ENCODE results near the gene LIMA1. TPM values are rescaled to one million over a fixed set of nuclear protein-coding genes. Genes with fewer than 3 reads are reported as not detected.

LIMA1 gene
- polyA plus RNA-seq, 1 donor: 191 TPM

- H3K4me3 ChIP-seq (ENCODE audit: low read length): no peak overlapping the region
- peaks cover 43% of the 10 kb centered on the region for H3K36me3 ChIP-seq (ENCODE audit: control insufficient read depth, insufficient read depth, low read length)
- 50% methylated on average over 1 of the region's 1 CpG for WGBS (ENCODE audit: insufficient coverage, low lambda C conversion rate)
- H3K4me1 ChIP-seq (ENCODE audit: control insufficient read depth, insufficient read depth, low read length): peaks cover 47% of the 10 kb centered on the region
- no peak for DNase-seq
- no peaks in the 10 kb centered on the region for H3K9me3 ChIP-seq (ENCODE audit: control insufficient read depth, low read depth, low read length)
- H3K27me3 ChIP-seq (ENCODE audit: control insufficient read depth, insufficient read depth, low read length): no peaks in the 10 kb centered on the region
- H3K27ac ChIP-seq (ENCODE audit: low read length): peak overlapping the region; percentile 85
Observed at GRCh38 chr12:50240792-50241114, 42.6 kb downstream of the LIMA1 start.

DNA sequence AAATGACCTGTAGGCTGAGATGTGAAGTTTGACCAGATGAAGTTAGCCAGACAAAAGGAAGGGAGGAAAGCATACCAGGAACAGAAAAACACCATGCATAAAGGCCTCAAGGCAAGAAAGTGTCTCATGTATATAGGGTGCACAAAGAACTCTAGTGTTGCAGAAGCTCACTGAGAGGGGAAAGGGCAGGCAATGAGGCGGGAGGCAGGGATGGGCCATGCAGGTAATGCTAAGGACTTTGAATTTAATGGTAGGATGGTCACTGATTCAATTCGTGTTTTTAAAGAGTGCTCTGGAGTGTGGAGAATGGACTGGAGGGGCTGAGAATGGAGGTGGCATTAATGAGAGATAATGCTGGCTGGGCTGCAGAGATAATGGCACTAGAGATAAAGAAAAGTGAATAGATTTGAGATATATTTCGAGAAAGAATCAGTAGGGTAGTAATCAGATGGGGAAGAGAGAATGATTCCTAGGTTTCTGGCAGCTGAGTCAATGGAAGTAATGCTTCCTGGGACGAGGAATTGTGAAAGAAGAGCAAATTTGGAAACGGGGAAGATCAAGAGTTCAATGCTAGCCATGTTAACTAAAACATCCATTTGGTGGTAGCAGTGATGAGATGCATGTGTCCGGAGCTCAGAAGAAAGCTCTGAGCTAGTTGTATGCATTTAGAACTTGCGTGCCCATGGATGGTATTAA lies 43.1 kb downstream of the LIMA1 start:
- Histone ChIP-seq H3K4me1 (ENCODE audit: control insufficient read depth, insufficient read depth, low read length) (peaks cover 47% of the 10 kb centered on the region), H3K27me3 (ENCODE audit: control insufficient read depth, insufficient read depth, low read length) (no peaks in the 10 kb centered on the region), H3K36me3 (ENCODE audit: control insufficient read depth, insufficient read depth, low read length) (peaks cover 40% of the 10 kb centered on the region), H3K4me3 (ENCODE audit: low read length) (no peak overlapping the region), H3K27ac (ENCODE audit: low read length) (peak overlapping the region; percentile 85), H3K9me3 (ENCODE audit: control insufficient read depth, low read depth, low read length) (no peaks in the 10 kb centered on the region)
- no peak for DNase-seq
- WGBS (ENCODE audit: insufficient coverage, low lambda C conversion rate): 25% methylated on average over 1 of the region's 7 CpGs

GRCh38 chr12:50239355-50239891 lies 43.9 kb downstream of the LIMA1 start:
- H3K4me1 ChIP-seq (ENCODE audit: control insufficient read depth, insufficient read depth, low read length): peaks cover 41% of the 10 kb centered on the region
- H3K27me3 ChIP-seq (ENCODE audit: control insufficient read depth, insufficient read depth, low read length): no peaks in the 10 kb centered on the region
- WGBS (ENCODE audit: insufficient coverage, low lambda C conversion rate): no CpG with 5 or more reads among the region's 10 CpGs
- DNase-seq: no peak
- peaks cover 40% of the 10 kb centered on the region for H3K36me3 ChIP-seq (ENCODE audit: control insufficient read depth, insufficient read depth, low read length)
- peak overlapping the region; percentile 85 for H3K27ac ChIP-seq (ENCODE audit: low read length)
- no peaks in the 10 kb centered on the region for H3K9me3 ChIP-seq (ENCODE audit: control insufficient read depth, low read depth, low read length)
- H3K4me3 ChIP-seq (ENCODE audit: low read length): no peak overlapping the region

GRCh38 chr12:50234347-50234746 lies 49.0 kb downstream of the LIMA1 start:
- WGBS (ENCODE audit: insufficient coverage, low lambda C conversion rate): no CpG with 5 or more reads among the region's 3 CpGs
- H3K27ac ChIP-seq (ENCODE audit: low read length): no peak overlapping the region
- DNase-seq: peak in 1 of 2 donors; percentile 50

DNA sequence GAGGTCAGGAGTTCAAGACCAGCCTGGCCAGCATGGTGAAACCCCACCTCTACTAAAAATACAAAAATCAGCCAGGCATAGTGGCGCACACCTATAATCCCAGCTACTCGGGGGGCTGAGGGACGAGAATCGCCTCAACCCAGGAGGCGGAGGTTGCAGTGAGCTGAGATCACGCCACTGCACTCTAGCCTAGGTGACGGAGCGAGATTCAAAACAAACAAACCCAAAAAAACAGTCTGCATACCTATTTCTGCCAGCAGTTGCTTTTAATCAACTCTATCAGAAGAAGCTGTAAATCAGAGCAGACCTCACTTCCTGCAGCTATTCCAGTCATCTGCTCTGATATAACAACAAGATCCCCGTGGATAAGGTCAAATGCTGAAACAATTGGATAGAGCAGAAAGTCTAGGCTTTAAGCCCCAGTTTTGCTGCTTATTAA lies 50.5 kb downstream of the LIMA1 start:
- Histone ChIP-seq H3K27me3 (ENCODE audit: control insufficient read depth, insufficient read depth, low read length) (no peaks in the 10 kb centered on the region), H3K36me3 (ENCODE audit: control insufficient read depth, insufficient read depth, low read length) (peaks cover 50% of the 10 kb centered on the region), H3K27ac (ENCODE audit: low read length) (peak overlapping the region; percentile 24), H3K4me1 (ENCODE audit: control insufficient read depth, insufficient read depth, low read length) (peaks cover 8% of the 10 kb centered on the region), H3K9me3 (ENCODE audit: control insufficient read depth, low read depth, low read length) (no peaks in the 10 kb centered on the region), H3K4me3 (ENCODE audit: low read length) (no peak overlapping the region)
- no CpG with 5 or more reads among the region's 9 CpGs for WGBS (ENCODE audit: insufficient coverage, low lambda C conversion rate)
- no peak for DNase-seq

More at GRCh38 chr12:50234347-50234746, 49.0 kb downstream of the LIMA1 start:
- Histone ChIP-seq H3K4me1 (ENCODE audit: control insufficient read depth, insufficient read depth, low read length) (peaks cover 11% of the 10 kb centered on the region), H3K27me3 (ENCODE audit: control insufficient read depth, insufficient read depth, low read length) (no peaks in the 10 kb centered on the region), H3K4me3 (ENCODE audit: low read length) (no peak overlapping the region), H3K36me3 (ENCODE audit: control insufficient read depth, insufficient read depth, low read length) (peaks cover 42% of the 10 kb centered on the region), H3K9me3 (ENCODE audit: control insufficient read depth, low read depth, low read length) (no peaks in the 10 kb centered on the region)

GRCh38 chr12:50232206-50232605 lies 51.1 kb downstream of the LIMA1 start:
- no peaks in the 10 kb centered on the region for H3K9me3 ChIP-seq (ENCODE audit: control insufficient read depth, low read depth, low read length)

GRCh38 chr12:50231346-50231745 lies 52.0 kb downstream of the LIMA1 start:
- Histone ChIP-seq H3K4me1 (ENCODE audit: control insufficient read depth, insufficient read depth, low read length) (peaks cover 8% of the 10 kb centered on the region), H3K4me3 (ENCODE audit: low read length) (no peak overlapping the region), H3K27ac (ENCODE audit: low read length) (no peak overlapping the region), H3K27me3 (ENCODE audit: control insufficient read depth, insufficient read depth, low read length) (no peaks in the 10 kb centered on the region), H3K9me3 (ENCODE audit: control insufficient read depth, low read depth, low read length) (no peaks in the 10 kb centered on the region), H3K36me3 (ENCODE audit: control insufficient read depth, insufficient read depth, low read length) (peaks cover 45% of the 10 kb centered on the region)
- DNase-seq: no peak

More at GRCh38 chr12:50232206-50232605, 51.1 kb downstream of the LIMA1 start:
- peaks cover 53% of the 10 kb centered on the region for H3K36me3 ChIP-seq (ENCODE audit: control insufficient read depth, insufficient read depth, low read length)
- no peak for DNase-seq
- WGBS (ENCODE audit: insufficient coverage, low lambda C conversion rate): no CpG with 5 or more reads among the region's 4 CpGs
- H3K27ac ChIP-seq (ENCODE audit: low read length): peak overlapping the region; percentile 24
- H3K27me3 ChIP-seq (ENCODE audit: control insufficient read depth, insufficient read depth, low read length): no peaks in the 10 kb centered on the region
- no peak overlapping the region for H3K4me3 ChIP-seq (ENCODE audit: low read length)
- peaks cover 8% of the 10 kb centered on the region for H3K4me1 ChIP-seq (ENCODE audit: control insufficient read depth, insufficient read depth, low read length)

- no peak for DNase-seq
- H3K36me3 ChIP-seq (ENCODE audit: control insufficient read depth, insufficient read depth, low read length): peaks cover 47% of the 10 kb centered on the region
- H3K27me3 ChIP-seq (ENCODE audit: control insufficient read depth, insufficient read depth, low read length): no peaks in the 10 kb centered on the region
- peaks cover 8% of the 10 kb centered on the region for H3K4me1 ChIP-seq (ENCODE audit: control insufficient read depth, insufficient read depth, low read length)
- no peak overlapping the region for H3K27ac ChIP-seq (ENCODE audit: low read length)
- 100% methylated on average over 2 of the region's 6 CpGs for WGBS (ENCODE audit: insufficient coverage, low lambda C conversion rate)
- no peaks in the 10 kb centered on the region for H3K9me3 ChIP-seq (ENCODE audit: control insufficient read depth, low read depth, low read length)
- no peak overlapping the region for H3K4me3 ChIP-seq (ENCODE audit: low read length)
Observed at GRCh38 chr12:50230217-50230616, 53.1 kb downstream of the LIMA1 start.

DNA sequence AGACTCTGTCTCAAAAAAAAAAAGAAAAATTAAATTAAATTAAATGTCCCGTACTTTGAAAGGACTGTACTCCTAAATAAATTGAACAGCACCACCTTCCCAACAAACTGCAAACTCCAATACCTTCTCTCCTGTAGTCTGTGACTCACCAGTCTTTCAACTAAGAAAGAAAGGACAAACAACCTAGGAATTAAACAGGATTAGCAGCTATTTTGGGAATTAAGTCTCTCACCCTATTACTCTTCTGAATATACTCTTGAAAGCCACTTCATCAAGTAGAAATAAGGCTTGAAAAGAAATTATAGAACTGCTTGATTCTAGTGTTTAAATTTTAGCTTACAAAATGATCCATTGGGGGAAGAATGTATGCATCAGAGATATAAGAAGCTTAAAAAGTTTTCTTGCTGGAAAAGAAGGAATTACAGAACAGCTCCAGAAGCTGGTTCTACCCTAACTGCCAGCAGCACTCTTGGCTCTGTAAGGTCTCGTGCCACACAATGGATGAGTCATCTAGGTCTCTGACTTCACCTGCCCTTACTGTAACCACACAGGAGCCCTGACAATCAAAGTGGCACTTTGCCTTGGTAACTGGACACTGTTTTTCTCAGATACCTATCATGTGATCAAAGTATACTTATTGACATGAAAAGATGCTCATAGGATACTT lies 59.2 kb downstream of the LIMA1 start:
- WGBS (ENCODE audit: insufficient coverage, low lambda C conversion rate): no CpG with 5 or more reads among the region's 2 CpGs
- peak; percentile 46 to 68 for DNase-seq
- Histone ChIP-seq H3K4me3 (ENCODE audit: low read length) (no peak overlapping the region), H3K27ac (ENCODE audit: low read length) (peak overlapping the region; percentile 27), H3K9me3 (ENCODE audit: control insufficient read depth, low read depth, low read length) (no peaks in the 10 kb centered on the region), H3K36me3 (ENCODE audit: control insufficient read depth, insufficient read depth, low read length) (peaks cover 34% of the 10 kb centered on the region), H3K4me1 (ENCODE audit: control insufficient read depth, insufficient read depth, low read length) (peaks cover 20% of the 10 kb centered on the region), H3K27me3 (ENCODE audit: control insufficient read depth, insufficient read depth, low read length) (no peaks in the 10 kb centered on the region)

GRCh38 chr12:50222275-50222783 lies 61.0 kb downstream of the LIMA1 start:
- WGBS (ENCODE audit: insufficient coverage, low lambda C conversion rate): 67% methylated on average over 1 of the region's 5 CpGs
- Histone ChIP-seq H3K27me3 (ENCODE audit: control insufficient read depth, insufficient read depth, low read length) (no peaks in the 10 kb centered on the region), H3K4me1 (ENCODE audit: control insufficient read depth, insufficient read depth, low read length) (peaks cover 20% of the 10 kb centered on the region), H3K9me3 (ENCODE audit: control insufficient read depth, low read depth, low read length) (no peaks in the 10 kb centered on the region), H3K4me3 (ENCODE audit: low read length) (peak overlapping the region; percentile 39), H3K27ac (ENCODE audit: low read length) (peak overlapping the region; percentile 76), H3K36me3 (ENCODE audit: control insufficient read depth, insufficient read depth, low read length) (peaks cover 35% of the 10 kb centered on the region)
- peak; percentile 50 to 65 for DNase-seq

Data from large intestine (tissue), 3 donors.